HEK293T (cell line): ENCODE results near the gene ZNF469.

Experiments used
- BHLHE40 ChIP-seq: fragments of 450-650 bp; IDR thresholded peaks from 2 replicates; pipeline ENCODE4 v1.6.1; 2016; ENCODE audit warnings: mild to moderate bottlenecking, moderate library complexity, borderline replicate concordance
- CTBP1 ChIP-seq: fragments of 450-650 bp; IDR thresholded peaks from 2 replicates; pipeline ENCODE4 v1.6.1; 2016; ENCODE audit warnings: borderline replicate concordance
- ELF4 ChIP-seq: fragments of 450-650 bp; IDR thresholded peaks from 2 replicates; pipeline ENCODE4 v1.6.1; 2017; ENCODE audit warnings: antibody characterized with exemption
- FOXA1 ChIP-seq: fragments of 450-650 bp; IDR thresholded peaks from 2 replicates; pipeline ENCODE4 v1.6.1; 2016; ENCODE audit warnings: mild to moderate bottlenecking
- FOXK2 ChIP-seq: fragments of 450-650 bp; IDR thresholded peaks from 2 replicates; pipeline ENCODE4 v1.6.1; 2016; ENCODE audit warnings: mild to moderate bottlenecking
- FOXM1 ChIP-seq: fragments of 450-650 bp; IDR thresholded peaks from 2 replicates; pipeline ENCODE4 v1.6.1; 2017; ENCODE audit warnings: mild to moderate bottlenecking, borderline replicate concordance
- L3MBTL2 ChIP-seq: fragments of 450-650 bp; conservative IDR thresholded peaks from 2 replicates; pipeline ENCODE4 v1.6.1; 2016; ENCODE audit warnings: mild to moderate bottlenecking
- NFRKB ChIP-seq: fragments of 450-650 bp; IDR thresholded peaks from 2 replicates; pipeline ENCODE4 v1.6.1; 2016; ENCODE audit warnings: mild to moderate bottlenecking, moderate library complexity
- PKNOX1 ChIP-seq: fragments of 450-650 bp; IDR thresholded peaks from 2 replicates; pipeline ENCODE4 v1.6.1; 2016
- SP1 ChIP-seq: fragments of 450-650 bp; IDR thresholded peaks from 2 replicates; pipeline ENCODE4 v1.6.1; 2017
- SUZ12 ChIP-seq: fragments of 450-650 bp; IDR thresholded peaks from 2 replicates; pipeline ENCODE4 v1.6.1; 2016; ENCODE audit warnings: mild to moderate bottlenecking
- TARDBP ChIP-seq: fragments of 450-650 bp; IDR thresholded peaks from 2 replicates; pipeline ENCODE4 v1.6.1; 2016

- no peak for TF ChIP-seq FOXM1
- TF ChIP-seq NFRKB, result no peak
- no peak for TF ChIP-seq TARDBP
- TF ChIP-seq BHLHE40, result no peak
- TF ChIP-seq SP1, result no peak
- TF ChIP-seq SUZ12, result no peak
- no peak for TF ChIP-seq CTBP1
- no peak for TF ChIP-seq FOXA1
- TF ChIP-seq PKNOX1, result no peak
- no peak for TF ChIP-seq ELF4
- TF ChIP-seq FOXK2, result no peak
- no peak for TF ChIP-seq L3MBTL2
These were observed at the start of gene ZNF469 for GRCh38 chr16:88382491-88383400.
